ENCODE results near the gene OSBPL6.

The OSBPL6 gene

DNA sequence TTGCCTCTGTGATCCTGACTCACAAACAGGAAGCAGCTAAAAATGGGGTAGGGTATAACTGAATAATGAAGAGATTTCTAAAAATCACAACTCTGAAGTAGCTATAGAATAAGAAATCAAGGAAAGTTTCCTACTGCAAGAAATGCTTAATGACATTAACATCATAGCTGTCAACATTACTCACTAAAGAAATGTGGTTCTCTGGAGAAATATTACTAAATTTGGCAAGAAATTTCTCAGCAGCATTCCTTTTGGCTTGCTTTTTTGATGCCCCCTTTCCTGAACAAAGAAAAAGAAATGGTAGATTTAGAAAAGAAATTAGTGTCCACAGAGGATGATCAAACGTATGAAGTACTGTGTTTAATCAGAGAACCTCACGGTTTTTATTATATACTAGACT lies 247.1 kb downstream of the OSBPL6 start:
- no peak for DNase-seq (ENCODE audit: low read depth, low spot score)

DNA sequence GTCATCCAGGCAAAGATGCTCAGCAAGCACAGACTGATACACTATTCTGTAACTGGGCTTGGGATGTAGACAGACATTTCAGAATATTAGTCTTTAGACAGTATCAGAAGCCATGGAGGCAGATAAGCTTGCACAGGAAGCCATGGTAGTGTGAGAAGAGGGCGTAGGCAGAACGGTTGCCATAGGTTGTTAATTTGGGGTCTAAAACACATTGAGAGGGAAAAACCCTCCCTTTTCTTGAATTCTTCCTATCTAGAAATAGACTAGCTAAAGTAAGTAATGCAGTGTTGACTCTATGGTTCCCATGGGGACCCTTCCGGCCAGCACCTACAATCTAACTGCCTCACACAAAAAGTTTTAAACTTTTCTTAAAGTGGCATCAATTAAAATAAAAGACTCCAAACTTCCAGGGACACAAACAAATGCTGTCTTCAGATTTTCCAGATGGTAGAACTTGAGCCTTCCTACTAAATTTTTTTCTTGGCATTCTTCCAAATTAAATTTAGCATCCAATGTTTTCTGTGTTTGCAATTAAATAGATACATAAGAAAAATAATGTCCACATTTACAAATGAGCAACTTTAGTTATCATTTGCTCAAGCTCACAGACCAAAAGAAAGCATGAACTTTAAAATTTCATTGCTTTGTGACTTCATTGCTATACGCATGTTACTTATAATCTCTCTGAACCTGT lies 254.8 kb downstream of the OSBPL6 start:
- DNase-seq (ENCODE audit: low read depth, low spot score) = no peak

DNA sequence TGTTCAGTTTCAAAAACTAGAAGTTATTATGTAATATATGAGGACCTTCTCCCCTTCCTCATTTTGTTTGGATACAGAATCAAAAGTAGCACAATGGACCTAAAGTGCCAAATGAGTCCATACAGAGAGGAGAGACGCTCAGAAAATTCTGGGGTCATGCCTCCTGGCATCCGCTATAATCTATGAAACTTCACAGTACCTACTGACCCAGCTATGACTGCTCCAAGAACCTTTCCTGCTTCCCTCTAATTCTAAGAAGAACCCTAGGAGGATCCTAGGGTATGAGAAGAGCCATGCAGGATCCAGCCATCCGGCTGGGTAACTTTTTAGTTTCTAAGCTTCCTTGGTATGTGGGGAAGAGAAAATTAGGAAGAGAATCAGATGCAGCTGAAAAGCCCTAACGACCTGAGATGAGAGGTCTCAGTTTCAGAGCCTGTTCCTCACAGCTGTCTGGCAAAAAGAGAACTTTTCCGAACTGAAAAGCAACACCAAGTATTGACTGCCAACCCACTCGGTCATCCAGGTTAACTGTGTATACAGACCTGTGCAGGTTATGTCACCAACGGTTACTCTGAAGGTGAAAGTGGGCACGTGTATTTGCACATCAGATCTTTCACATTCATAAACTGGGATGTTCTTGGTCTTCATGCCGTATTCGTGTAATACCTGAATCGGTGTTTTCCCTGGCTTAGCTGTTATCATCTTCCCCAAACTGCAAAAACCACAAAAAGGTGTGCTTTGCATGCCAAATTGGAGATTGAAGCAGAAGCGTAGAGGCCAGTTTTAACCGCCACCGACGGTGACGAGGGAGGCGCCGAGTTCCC lies 255.6 kb downstream of the OSBPL6 start:
- DNase-seq (ENCODE audit: low read depth, low spot score) = no peak

DNA sequence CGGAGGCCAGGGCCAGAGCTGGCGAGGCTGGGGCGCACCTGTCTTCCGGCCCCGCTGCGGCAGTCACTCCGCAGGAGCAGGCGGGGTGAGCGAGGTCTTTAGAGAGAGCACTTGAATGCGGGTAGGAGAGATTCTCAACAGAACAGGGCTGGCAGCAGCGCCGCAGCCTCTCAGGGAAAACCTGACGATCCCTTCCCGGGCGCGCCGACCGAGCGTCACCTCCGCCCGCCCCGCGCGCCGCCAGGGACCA lies 256.1 kb downstream of the OSBPL6 start:
- DNase-seq (ENCODE audit: low read depth, low spot score) = peak; percentile 59

DNA sequence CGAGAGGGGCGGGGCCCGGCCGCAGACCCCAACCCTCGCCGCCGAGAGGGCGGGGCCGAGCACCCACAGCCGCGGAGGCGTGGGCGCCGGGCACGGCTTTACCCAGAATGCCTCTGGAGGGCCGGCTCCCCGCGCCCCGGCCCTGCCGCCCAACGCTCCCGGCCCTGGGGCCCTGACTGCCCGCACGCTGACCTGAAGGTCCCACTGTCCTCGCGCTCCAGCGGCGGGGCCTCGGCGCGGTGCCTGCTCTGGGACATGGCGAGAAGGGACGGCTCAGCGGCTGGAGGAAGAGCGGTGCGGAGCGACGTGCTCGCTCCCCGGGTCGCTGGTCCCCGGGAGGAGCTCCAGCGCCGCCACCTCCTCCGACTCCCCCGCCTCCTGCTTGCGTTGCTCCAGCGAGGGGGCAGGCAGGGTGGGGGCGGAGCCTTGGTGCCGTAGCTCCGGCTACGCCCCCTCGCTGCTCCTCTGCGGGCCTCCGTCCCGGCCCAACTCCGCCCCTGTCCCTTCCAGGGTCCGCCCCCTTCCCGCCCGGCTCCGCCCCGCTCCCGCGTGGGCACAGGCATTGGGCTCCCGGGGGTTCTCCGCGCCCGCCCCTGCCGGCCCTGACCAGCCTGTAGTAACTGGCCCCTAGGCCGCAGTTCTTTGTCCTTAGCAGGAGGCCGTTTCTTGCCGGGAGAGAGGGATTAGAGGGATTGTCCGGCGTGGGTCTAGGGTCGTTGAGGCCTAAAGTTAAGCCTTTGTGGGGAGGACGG lies 256.6 kb downstream of the OSBPL6 start, which contains the start of the genes PJVK and PRKRA:
TSS of gene PJVK (plus strand) at position 605 of the 752 bp plus-strand sequence. CDS start 2,032 bp downstream, outside the sequence.
TSS of gene PRKRA (minus strand) at position 402 of the 752 bp plus-strand sequence. CDS start at position 257, 145 bp downstream.
- peak; percentile 87 for DNase-seq (ENCODE audit: low read depth, low spot score)

DNA sequence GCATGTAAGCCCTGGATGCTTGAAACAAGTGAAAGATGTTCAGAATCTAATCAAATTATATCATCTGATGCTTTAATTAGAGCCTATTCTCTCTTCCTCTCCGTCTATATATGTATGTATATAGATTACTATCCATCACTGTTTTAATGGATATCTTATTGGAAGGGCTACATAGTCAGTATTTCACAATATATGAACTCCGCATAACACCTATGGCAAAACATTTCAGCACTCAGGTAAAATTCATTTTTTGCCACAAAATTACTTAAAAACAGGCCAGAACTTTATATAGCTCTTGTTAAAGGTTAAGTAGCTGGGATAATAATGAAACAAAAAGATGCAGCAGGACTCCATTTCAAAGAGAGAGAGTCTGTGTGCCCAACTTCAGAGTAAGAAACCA lies 258.0 kb downstream of the OSBPL6 start:
- DNase-seq (ENCODE audit: low read depth, low spot score) = no peak
